ENCODE measurements around the gene MMP24OS. TPM values are rescaled to one million over a fixed set of nuclear protein-coding genes. Genes with fewer than 3 reads are reported as not detected.

Gene MMP24OS
- total RNA-seq, 2 donors from 2014 or later = 35.4 to 65.8 TPM

DNA sequence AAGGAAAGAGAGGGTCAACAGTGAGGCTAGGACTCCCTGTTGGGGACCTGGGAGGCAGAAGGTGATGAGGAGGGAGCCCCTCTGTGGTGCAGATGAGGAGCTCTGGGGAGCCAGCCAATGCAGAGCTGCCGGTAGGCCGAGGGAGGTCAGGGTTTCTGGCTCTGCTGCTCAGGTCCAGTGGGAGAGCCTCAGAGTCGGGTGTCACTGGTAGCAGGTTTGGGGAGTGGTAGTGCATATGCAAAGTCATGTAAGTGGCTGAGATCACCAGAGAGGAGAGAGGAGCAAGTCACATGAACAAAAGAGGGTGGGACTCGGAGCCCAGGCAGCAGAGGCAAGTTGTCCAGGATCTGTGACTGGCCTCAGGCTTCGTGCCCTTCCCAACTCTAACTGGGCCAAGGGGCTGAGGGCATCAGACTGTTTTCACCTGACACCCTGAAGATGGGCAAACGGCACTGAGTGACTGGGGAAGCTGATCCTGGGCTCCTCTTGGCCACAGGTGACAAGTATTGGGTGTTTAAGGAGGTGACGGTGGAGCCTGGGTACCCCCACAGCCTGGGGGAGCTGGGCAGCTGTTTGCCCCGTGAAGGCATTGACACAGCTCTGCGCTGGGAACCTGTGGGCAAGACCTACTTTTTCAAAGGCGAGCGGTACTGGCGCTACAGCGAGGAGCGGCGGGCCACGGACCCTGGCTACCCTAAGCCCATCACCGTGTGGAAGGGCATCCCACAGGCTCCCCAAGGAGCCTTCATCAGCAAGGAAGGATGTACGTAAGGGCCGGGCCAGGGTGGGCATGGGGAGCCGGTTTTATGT is 6.6 kb downstream of the MMP24OS start:
- intact Hi-C loops (cut with DNase I) = no loop called here

DNA sequence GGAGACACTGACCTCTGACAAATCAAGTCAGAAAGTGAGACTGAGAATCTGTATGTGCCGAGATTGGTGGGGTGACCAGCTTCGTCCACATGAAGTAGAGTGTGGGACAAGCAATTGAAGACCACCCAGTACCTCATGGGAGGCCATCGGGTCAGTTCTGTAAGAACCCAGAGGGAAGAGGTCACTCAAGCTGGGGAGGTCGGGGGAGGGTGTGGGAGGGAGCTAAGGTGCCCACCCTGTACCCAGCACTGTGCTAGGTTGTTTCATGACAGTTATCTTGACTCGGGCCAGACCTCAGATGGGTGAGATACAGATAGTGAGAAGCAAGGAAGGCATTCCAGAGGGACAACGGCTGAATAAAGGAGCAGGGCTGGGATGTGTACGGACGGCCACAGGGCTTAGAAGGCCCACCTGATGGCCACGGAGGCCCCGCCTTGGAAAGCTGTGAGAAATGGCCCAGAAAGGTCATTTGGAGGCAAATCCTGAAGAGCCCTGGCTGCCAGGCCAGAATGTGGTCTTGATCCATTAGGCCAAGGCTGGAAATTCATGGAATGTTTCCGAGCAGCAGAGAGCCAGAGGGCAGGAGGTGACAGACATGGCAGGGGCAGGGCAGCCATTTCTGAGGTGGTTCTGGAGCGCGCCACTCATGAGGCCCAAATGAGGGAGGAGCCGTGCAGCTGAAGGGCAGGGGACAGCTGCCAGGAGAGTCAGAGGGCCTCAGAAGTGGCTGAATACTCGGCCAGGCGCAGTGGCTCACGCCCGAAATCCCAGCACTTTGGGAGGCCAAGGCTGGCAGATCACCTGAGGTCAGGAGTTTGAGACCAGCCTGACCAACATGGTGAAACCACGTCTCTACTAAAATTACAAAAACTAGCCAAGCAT is 7.7 kb downstream of the MMP24OS start:
- no peaks in the 10 kb centered on the region for H3K36me3 ChIP-seq
- no peak overlapping the region for H3K4me3 ChIP-seq
- DNase-seq (ENCODE audit: low spot score) = no peak
- WGBS = 90% methylated on average over 19 of the region's 19 CpGs
- H3K27me3 ChIP-seq (replicated peaks; ENCODE audit: insufficient read depth) = no peaks in the 10 kb centered on the region
- no peak overlapping the region for H3K27ac ChIP-seq
- H3K4me1 ChIP-seq (replicated peaks) = no peaks in the 10 kb centered on the region
- TF ChIP-seq, protein P1, sequence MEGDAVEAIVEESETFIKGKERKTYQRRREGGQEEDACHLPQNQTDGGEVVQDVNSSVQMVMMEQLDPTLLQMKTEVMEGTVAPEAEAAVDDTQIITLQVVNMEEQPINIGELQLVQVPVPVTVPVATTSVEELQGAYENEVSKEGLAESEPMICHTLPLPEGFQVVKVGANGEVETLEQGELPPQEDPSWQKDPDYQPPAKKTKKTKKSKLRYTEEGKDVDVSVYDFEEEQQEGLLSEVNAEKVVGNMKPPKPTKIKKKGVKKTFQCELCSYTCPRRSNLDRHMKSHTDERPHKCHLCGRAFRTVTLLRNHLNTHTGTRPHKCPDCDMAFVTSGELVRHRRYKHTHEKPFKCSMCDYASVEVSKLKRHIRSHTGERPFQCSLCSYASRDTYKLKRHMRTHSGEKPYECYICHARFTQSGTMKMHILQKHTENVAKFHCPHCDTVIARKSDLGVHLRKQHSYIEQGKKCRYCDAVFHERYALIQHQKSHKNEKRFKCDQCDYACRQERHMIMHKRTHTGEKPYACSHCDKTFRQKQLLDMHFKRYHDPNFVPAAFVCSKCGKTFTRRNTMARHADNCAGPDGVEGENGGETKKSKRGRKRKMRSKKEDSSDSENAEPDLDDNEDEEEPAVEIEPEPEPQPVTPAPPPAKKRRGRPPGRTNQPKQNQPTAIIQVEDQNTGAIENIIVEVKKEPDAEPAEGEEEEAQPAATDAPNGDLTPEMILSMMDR (IDR thresholded peaks at IDR 0.05) = no peak
- TF ChIP-seq POLR2A (IDR thresholded peaks at IDR 0.05) = no peak
- no peak for TF ChIP-seq POLR2AphosphoS5 (IDR thresholded peaks at IDR 0.05)
- intact Hi-C loops (cut with DNase I) = no loop called here
- no peaks in the 10 kb centered on the region for H3K9me3 ChIP-seq

More for the DNA sequence above, 6.6 kb downstream of the MMP24OS start:
- WGBS = 87% methylated on average over 20 of the region's 20 CpGs
- DNase-seq (ENCODE audit: low spot score) = no peak
- H3K36me3 ChIP-seq = no peaks in the 10 kb centered on the region
- no peaks in the 10 kb centered on the region for H3K9me3 ChIP-seq
- peaks cover 3% of the 10 kb centered on the region for H3K4me1 ChIP-seq (replicated peaks)
- H3K4me3 ChIP-seq = no peak overlapping the region
- TF ChIP-seq, protein P1 (IDR thresholded peaks at IDR 0.05) = no peak
- TF ChIP-seq POLR2AphosphoS5 (IDR thresholded peaks at IDR 0.05) (no peak), POLR2A (IDR thresholded peaks at IDR 0.05) (no peak)
- no peak overlapping the region for H3K27ac ChIP-seq
- no peaks in the 10 kb centered on the region for H3K27me3 ChIP-seq (replicated peaks; ENCODE audit: insufficient read depth)

DNA sequence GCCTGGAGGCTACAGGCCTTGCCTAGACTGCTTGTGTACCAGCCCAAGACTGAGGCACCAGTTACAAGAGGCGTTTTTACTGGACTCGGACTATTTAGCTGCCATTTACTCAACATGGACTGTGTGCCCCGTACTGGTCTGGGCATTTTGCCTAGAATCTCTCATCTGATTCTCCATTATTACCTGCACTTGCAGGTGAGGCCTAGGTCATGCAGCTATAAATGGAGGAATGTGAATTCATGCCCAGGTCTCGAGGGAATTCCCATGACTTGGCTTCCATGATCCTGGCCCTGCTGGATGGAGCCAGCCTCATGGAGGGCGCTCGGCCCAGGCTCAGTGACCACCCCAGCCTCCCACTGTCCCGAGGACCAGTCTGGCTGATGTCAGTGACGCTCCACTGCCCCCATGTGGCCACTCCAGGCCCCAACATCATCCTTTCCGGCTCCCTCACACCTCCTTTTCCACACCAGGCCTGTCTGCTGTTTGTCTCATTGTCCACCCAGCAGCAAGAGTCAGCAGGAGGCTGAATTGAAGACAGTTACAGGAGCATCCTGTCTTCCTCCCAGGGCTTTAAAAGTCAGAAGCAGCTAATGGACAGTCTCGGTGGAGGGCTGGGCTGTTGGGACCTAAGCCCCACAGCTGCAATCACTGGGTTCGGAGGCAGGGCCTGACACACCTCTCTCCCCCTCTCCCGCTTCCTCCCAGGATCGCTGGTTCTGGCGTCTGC is 8.7 kb downstream of the MMP24OS start:
- Histone ChIP-seq H3K27ac (peak overlapping the region; percentile 37 to 48), H3K4me1 (replicated peaks) (no peaks in the 10 kb centered on the region), H3K9me3 (no peaks in the 10 kb centered on the region), H3K36me3 (no peaks in the 10 kb centered on the region), H3K4me3 (no peak overlapping the region), H3K27me3 (replicated peaks; ENCODE audit: insufficient read depth) (no peaks in the 10 kb centered on the region)
- 35% methylated on average over 14 of the region's 14 CpGs for WGBS
- DNase-seq (ENCODE audit: low spot score) = peak; percentile 61
- TF ChIP-seq, protein P1 (IDR thresholded peaks at IDR 0.05) = peak; percentile 72 to 77 (median 74)
- TF ChIP-seq POLR2AphosphoS5 (IDR thresholded peaks at IDR 0.05) = peak; percentile 74
- no peak for TF ChIP-seq POLR2A (IDR thresholded peaks at IDR 0.05)
- intact Hi-C loops (cut with DNase I) = loop anchor here (5.0 kb wide), 3 partner anchors 42 to 122 kb away; partner anchors contain the start of genes EDEM2 and MMP24

DNA sequence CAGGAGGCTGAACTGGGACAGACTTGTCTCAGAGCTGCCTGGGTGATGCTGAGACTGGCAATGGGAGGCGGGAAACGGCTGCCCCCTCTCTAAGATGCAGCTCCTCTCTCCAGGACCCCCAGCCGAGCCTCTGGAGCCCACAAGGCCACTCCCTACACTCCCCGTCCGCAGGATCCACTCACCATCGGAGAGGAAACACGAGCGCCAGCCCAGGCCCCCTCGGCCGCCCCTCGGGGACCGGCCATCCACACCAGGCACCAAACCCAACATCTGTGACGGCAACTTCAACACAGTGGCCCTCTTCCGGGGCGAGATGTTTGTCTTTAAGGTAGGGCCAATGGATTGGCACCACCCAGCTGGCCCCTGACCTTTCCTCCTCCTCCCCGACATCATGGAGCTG is 10.8 kb downstream of the MMP24OS start:
- Histone ChIP-seq H3K27me3 (replicated peaks; ENCODE audit: insufficient read depth) (no peaks in the 10 kb centered on the region), H3K4me1 (replicated peaks) (peaks cover 7% of the 10 kb centered on the region), H3K27ac (no peak overlapping the region), H3K36me3 (no peaks in the 10 kb centered on the region), H3K9me3 (no peaks in the 10 kb centered on the region), H3K4me3 (no peak overlapping the region)
- intact Hi-C loops (cut with DNase I) = loop anchor here (2.0 to 5.0 kb wide), 4 partner anchors 40 to 170 kb away; partner anchors contain the start of genes EDEM2 and MMP24
- 92% methylated on average over 16 of the region's 16 CpGs for WGBS
- TF ChIP-seq POLR2A (IDR thresholded peaks at IDR 0.05) (no peak), POLR2AphosphoS5 (IDR thresholded peaks at IDR 0.05) (no peak)
- TF ChIP-seq, protein P1 (IDR thresholded peaks at IDR 0.05) = no peak
- DNase-seq (ENCODE audit: low spot score) = no peak
